ENCODE data around the gene EDDM13. TPM values are rescaled to one million over a fixed set of nuclear protein-coding genes. Genes with fewer than 3 reads are reported as not detected.

The EDDM13 gene
- total and polyA plus RNA-seq, 2 of the 8 experiments (the other 6 are each of a cell fraction or from before 2014, with no cell fraction given): not detected

GRCh38 chr19:56314381-56315076, 42.0 kb downstream of the EDDM13 start, which contains the start of gene ZSCAN5A (continued):
- TF ChIP-seq HDAC2 (IDR thresholded peaks at IDR 0.05; ENCODE audit: borderline replicate concordance in 1 of 2, low read depth in 2 of 2, low read length in 2 of 2) (no peak), JUN (IDR thresholded peaks at IDR 0.05; ENCODE audit: low read depth, low read length) (no peak), KDM4A (IDR thresholded peaks at IDR 0.05; ENCODE audit: low read depth, low read length, severe bottlenecking) (peak; percentile 66), CTBP2 (IDR thresholded peaks at IDR 0.05; ENCODE audit: borderline replicate concordance, insufficient read depth, insufficient read length, low read length) (no peak), TBP (IDR thresholded peaks at IDR 0.05; ENCODE audit: low read depth, low read length) (peak; percentile 17; the same call in 1 of the 2 replicates), SIX5 (IDR thresholded peaks at IDR 0.05; ENCODE audit: low read depth, low read length) (0 out of 2 replicates have a peak, but pooled peaks have one; percentile 71), BACH1 (IDR thresholded peaks at IDR 0.05; ENCODE audit: low read length) (peak; percentile 51; the same call in 1 of the 2 replicates), NRF1 (IDR thresholded peaks at IDR 0.05; ENCODE audit: low read depth, low read length) (peak; percentile 51), BRCA1 (IDR thresholded peaks at IDR 0.05; ENCODE audit: low read depth, low read length) (no peak), RBBP5 (IDR thresholded peaks at IDR 0.05; ENCODE audit: borderline replicate concordance, low read depth, low read length) (peak; percentile 93; the same call in 1 of the 2 replicates), ASH2L (IDR thresholded peaks at IDR 0.05; ENCODE audit: low read length) (no peak)
